NT2/D1 (cell line): ENCODE measurements around the gene LPGAT1.

Source experiments
- YY1 ChIP-seq: IDR thresholded peaks from 2 replicates; pipeline ENCODE4 v1.6.1; 2011; ENCODE audit not compliant: insufficient read length, insufficient read depth
- ZNF274 ChIP-seq: IDR thresholded peaks from 2 replicates; pipeline ENCODE4 v1.6.1; 2011; ENCODE audit warnings: mild to moderate bottlenecking, low read depth, low read length

GRCh38 chr1:211814313-211814712 is 16.2 kb downstream of the LPGAT1 start:
- TF ChIP-seq YY1 (no peak), ZNF274 (no peak)
